ENCODE data around the gene RALB. TPM values are rescaled to one million over a fixed set of nuclear protein-coding genes. Genes with fewer than 3 reads are reported as not detected.

RALB gene
- total RNA-seq, 1 donor from 2014 or later, result 45.8 TPM

DNA sequence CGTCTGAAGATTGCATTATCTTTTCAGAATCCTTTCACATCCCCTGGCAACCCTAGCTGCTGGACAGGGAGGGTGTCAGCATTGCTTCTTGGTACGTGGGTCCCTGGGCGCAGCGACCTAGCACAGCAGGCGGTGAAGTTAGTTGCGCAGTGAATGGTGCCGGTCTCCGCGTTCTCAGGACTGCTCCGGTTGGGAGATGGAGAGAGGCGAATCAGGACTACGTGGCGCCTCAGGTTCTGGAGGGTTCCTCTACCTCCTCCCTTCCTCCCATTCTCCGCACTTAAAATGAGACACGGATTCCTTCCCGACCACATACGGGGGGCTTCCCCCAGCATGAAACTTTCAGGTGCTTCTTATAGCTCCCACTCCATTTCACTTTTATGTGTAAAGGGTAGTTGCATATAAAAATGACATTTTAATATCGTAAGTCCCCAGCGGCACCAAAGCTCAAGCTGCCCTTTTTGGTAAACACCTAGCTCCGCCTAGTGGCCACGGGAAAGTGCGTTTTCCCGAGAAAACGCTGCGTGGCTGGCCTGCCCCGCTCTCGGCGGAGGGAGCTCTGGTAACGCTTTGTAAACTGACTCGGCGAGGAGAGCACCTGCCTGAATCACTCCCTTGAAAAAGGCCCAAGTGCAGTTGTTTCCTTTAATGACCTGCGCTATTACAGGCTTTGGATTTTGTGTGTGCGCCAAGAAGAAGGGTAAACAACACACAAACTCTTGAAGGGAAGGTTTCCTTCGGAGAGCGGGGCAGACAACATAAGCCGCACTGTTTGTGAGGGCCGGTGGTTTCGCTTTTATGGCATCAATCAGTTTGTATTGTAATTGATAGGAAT is 60.4 kb downstream of the RALB start:
- Histone ChIP-seq H3K4me1 (peaks cover 18% of the 10 kb centered on the region), H3K4me3 (peak overlapping the region; percentile 64), H3K27ac (replicated peaks) (peak overlapping the region; percentile 13), H3K27me3 (ENCODE audit: low read depth) (no peaks in the 10 kb centered on the region), H3K9me3 (replicated peaks) (no peaks in the 10 kb centered on the region), H3K36me3 (no peaks in the 10 kb centered on the region)
- peak; percentile 80 for DNase-seq
- TF ChIP-seq, protein P1, sequence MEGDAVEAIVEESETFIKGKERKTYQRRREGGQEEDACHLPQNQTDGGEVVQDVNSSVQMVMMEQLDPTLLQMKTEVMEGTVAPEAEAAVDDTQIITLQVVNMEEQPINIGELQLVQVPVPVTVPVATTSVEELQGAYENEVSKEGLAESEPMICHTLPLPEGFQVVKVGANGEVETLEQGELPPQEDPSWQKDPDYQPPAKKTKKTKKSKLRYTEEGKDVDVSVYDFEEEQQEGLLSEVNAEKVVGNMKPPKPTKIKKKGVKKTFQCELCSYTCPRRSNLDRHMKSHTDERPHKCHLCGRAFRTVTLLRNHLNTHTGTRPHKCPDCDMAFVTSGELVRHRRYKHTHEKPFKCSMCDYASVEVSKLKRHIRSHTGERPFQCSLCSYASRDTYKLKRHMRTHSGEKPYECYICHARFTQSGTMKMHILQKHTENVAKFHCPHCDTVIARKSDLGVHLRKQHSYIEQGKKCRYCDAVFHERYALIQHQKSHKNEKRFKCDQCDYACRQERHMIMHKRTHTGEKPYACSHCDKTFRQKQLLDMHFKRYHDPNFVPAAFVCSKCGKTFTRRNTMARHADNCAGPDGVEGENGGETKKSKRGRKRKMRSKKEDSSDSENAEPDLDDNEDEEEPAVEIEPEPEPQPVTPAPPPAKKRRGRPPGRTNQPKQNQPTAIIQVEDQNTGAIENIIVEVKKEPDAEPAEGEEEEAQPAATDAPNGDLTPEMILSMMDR (IDR thresholded peaks at IDR 0.05; ENCODE audit: borderline replicate concordance), result peak; percentile 88
- intact Hi-C loops (cut with micrococcal nuclease), result no loop called here

- DNase-seq, result no peak
- Histone ChIP-seq H3K4me3 (peak overlapping the region; percentile 64), H3K9me3 (replicated peaks) (no peaks in the 10 kb centered on the region), H3K36me3 (no peaks in the 10 kb centered on the region), H3K27ac (replicated peaks) (no peak overlapping the region), H3K4me1 (peaks cover 25% of the 10 kb centered on the region), H3K27me3 (ENCODE audit: low read depth) (no peaks in the 10 kb centered on the region)
- TF ChIP-seq, protein P1 (IDR thresholded peaks at IDR 0.05; ENCODE audit: borderline replicate concordance), result no peak
- intact Hi-C loops (cut with micrococcal nuclease), result no loop called here
Measured at GRCh38 chr2:120313695-120314615, 61.3 kb downstream of the RALB start.

GRCh38 chr2:120314690-120315366 is 62.2 kb downstream of the RALB start:
- TF ChIP-seq, protein P1 (IDR thresholded peaks at IDR 0.05; ENCODE audit: borderline replicate concordance), result no peak
- Histone ChIP-seq H3K27me3 (ENCODE audit: low read depth) (no peaks in the 10 kb centered on the region), H3K36me3 (no peaks in the 10 kb centered on the region), H3K9me3 (replicated peaks) (no peaks in the 10 kb centered on the region), H3K4me1 (peaks cover 34% of the 10 kb centered on the region), H3K27ac (replicated peaks) (no peak overlapping the region), H3K4me3 (no peak overlapping the region)
- no peak for DNase-seq
- intact Hi-C loops (cut with micrococcal nuclease), result no loop called here

DNA sequence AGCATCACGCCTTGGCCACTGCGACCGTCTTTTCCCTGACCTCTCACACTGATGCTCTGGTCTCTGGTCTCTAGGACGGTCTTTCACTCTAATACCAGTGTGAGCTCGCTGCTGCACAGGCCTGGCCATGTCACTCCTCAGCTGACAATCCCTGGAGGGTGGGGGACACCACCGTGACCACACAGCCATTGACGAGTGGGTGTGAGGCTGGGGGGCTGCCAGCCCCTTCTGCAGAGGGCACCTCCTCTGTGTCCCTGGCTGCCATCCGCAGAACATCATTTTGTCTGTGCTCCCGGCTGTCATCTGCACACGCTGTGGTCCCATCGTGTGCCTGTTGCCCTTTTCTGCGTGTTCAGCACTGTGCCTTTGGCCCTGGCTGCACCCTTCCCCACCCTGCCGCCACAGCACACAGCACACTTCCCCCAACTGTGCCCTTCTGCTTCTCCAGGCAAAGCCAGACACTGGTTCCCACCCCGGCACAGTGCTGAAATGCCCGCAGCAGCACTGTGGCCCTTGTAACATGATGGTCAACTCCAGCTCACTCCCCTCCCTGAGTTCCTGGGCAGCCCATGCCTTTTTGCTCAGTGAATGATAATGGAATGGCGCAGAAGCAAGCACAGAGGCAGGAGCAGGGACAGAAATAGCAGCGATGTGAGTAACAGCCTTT is 62.8 kb downstream of the RALB start:
- TF ChIP-seq, protein P1 (IDR thresholded peaks at IDR 0.05; ENCODE audit: borderline replicate concordance), result no peak
- H3K27ac ChIP-seq (replicated peaks), result no peak overlapping the region
- H3K4me1 ChIP-seq, result peaks cover 40% of the 10 kb centered on the region
- no peak overlapping the region for H3K4me3 ChIP-seq
- intact Hi-C loops (cut with micrococcal nuclease), result no loop called here
- DNase-seq, result no peak
- H3K36me3 ChIP-seq, result no peaks in the 10 kb centered on the region
- H3K27me3 ChIP-seq (ENCODE audit: low read depth), result no peaks in the 10 kb centered on the region
- H3K9me3 ChIP-seq (replicated peaks), result no peaks in the 10 kb centered on the region

GRCh38 chr2:120316071-120316470 is 63.4 kb downstream of the RALB start:
- Histone ChIP-seq H3K27me3 (ENCODE audit: low read depth) (no peaks in the 10 kb centered on the region), H3K9me3 (replicated peaks) (no peaks in the 10 kb centered on the region), H3K36me3 (no peaks in the 10 kb centered on the region), H3K4me1 (peaks cover 40% of the 10 kb centered on the region), H3K27ac (replicated peaks) (no peak overlapping the region), H3K4me3 (no peak overlapping the region)
- intact Hi-C loops (cut with micrococcal nuclease), result no loop called here
- TF ChIP-seq, protein P1 (IDR thresholded peaks at IDR 0.05; ENCODE audit: borderline replicate concordance), result no peak
- no peak for DNase-seq

Data from left ventricle myocardium inferior (tissue), 1 donor.